BJ (cell line): ENCODE results near the gene BRAP. TPM values are rescaled to one million over a fixed set of nuclear protein-coding genes. Genes with fewer than 3 reads are reported as not detected.
"Not testable (repeated sequence)": the region's sequence is repeated elsewhere in the genome, so short reads cannot be mapped to it uniquely, and the experiment has no call there.

ENCODE experiments used
- CTCF ChIA-PET: fragments of 350-600 bp; formaldehyde crosslinking; extraction: SDS; loops from one replicate; lab custom pipeline; 2021; ENCODE audit warnings: antibody characterized with exemption, inconsistent platforms; lab: Yijun Ruan, JAX
- POLR2A ChIA-PET: fragments of 300-600 bp; sonication (Branson Sonifier 250); formaldehyde crosslinking; extraction: SDS; loops from one replicate; lab custom pipeline; 2021; ENCODE audit warnings: antibody characterized with exemption; lab: Charles Lee
- DNase-seq: peaks from one replicate; pipeline ENCODE4 v3.0.0-alpha.2; 2011; ENCODE audit warnings: low read depth
- H3K27me3 ChIP-seq: 2 replicates; pipeline ENCODE4 v1.6.0; 2011; ENCODE audit warnings: low read length; ENCODE audit not compliant: control insufficient read depth, insufficient read depth
- H3K36me3 ChIP-seq: 2 replicates; pipeline ENCODE4 v1.5.1; 2011; ENCODE audit warnings: low read length; ENCODE audit not compliant: control insufficient read depth, insufficient read depth
- H3K4me3 ChIP-seq: 2 replicates; pipeline ENCODE4 v1.5.1; 2011; ENCODE audit warnings: low read depth, mild to moderate bottlenecking, control low read depth, low read length
- CTCF ChIP-seq: IDR thresholded peaks from 2 replicates; pipeline ENCODE4 v1.5.1; 2011; ENCODE audit warnings: low read depth, mild to moderate bottlenecking, control low read depth, inconsistent platforms, low read length, moderate library complexity; ENCODE audit not compliant: insufficient read depth
- polyA plus RNA-seq: library from polyadenylated mRNA; depleted of rRNA; stranded (reverse); fragments of >200 nt; gene quantifications from 2 replicates; pipeline ENCODE4 v1.2.3, GENCODE V29; 2011

Gene BRAP
- polyA plus RNA-seq, 1 experiment = 15.8 TPM

GRCh38 chr12:111628505-111629260, 57.1 kb downstream of the BRAP start:
- POLR2A ChIA-PET = no interaction called here
- CTCF ChIA-PET = interaction anchor here (2.0 kb wide), 1 partner anchor 10 kb away, joined by 5 read pairs; no protein-coding TSS in a partner anchor
- no peak for TF ChIP-seq CTCF
- Histone ChIP-seq H3K4me3 (no peak overlapping the region), H3K36me3 (no peaks in the 10 kb centered on the region), H3K27me3 (no peaks in the 10 kb centered on the region)
- no peak for DNase-seq

DNA sequence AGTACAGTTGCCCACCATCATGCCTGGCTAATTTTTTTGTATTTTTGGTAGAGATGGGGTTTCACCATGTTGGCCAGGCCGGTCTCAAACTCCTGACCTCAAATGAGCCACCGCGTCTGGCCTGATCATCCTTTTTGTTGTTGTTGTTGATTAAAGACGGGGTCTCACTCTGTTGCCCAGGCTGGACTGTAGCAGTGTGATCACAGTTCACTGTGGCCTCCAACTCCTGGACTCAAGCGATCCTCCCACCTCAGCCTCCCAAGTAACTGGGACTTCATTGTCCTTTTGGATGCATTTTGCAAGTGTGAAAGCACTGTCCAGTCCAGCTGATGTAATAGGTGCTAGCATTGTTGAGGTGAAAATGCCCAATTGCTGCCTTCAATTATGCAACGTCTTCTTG, 59.5 kb downstream of the BRAP start:
- DNase-seq = no peak
- ChIA-PET CTCF (no interaction called here), POLR2A (no interaction called here)
- no peak for TF ChIP-seq CTCF
- no peak overlapping the region for H3K4me3 ChIP-seq
- H3K36me3 ChIP-seq = no peaks in the 10 kb centered on the region
- H3K27me3 ChIP-seq = no peaks in the 10 kb centered on the region

GRCh38 chr12:111624540-111624939, 61.2 kb downstream of the BRAP start:
- TF ChIP-seq CTCF = no peak
- ChIA-PET POLR2A (no interaction called here), CTCF (no interaction called here)
- no peaks in the 10 kb centered on the region for H3K36me3 ChIP-seq
- DNase-seq = no peak
- no peaks in the 10 kb centered on the region for H3K27me3 ChIP-seq
- H3K4me3 ChIP-seq = no peak overlapping the region

- H3K27me3 ChIP-seq, H3K4me3 ChIP-seq, H3K36me3 ChIP-seq, POLR2A ChIA-PET, DNase-seq: not testable (repeated sequence)
- CTCF ChIA-PET = interaction anchor here (0.6 to 1.4 kb wide), 2 partner anchors 10 to 12 kb away, joined by 3 to 5 read pairs; no protein-coding TSS in a partner anchor
Measured at GRCh38 chr12:111617841-111618240, 67.9 kb downstream of the BRAP start.

GRCh38 chr12:111616177-111616623, 69.6 kb downstream of the BRAP start:
- no peak for TF ChIP-seq CTCF
- Histone ChIP-seq H3K36me3 (no peaks in the 10 kb centered on the region), H3K4me3 (no peak overlapping the region), H3K27me3 (no peaks in the 10 kb centered on the region)
- POLR2A ChIA-PET = no interaction called here
- CTCF ChIA-PET = interaction anchor here (1.7 kb wide), 1 partner anchor 19 kb away, joined by 4 read pairs; no protein-coding TSS in a partner anchor
- DNase-seq = no peak
